Fibroblast of lung (primary cell): ENCODE results near the gene BBOF1. TPM values are rescaled to one million over a fixed set of nuclear protein-coding genes. Genes with fewer than 3 reads are reported as not detected.
A peak's percentile ranks its signal among the peaks of the same experiment; 100 is the strongest.

ENCODE experiments used
- DNase-seq, 2 donors: peaks; one replicate each; pipeline versions ENCODE4 v3.0.0 to v3.0.0-alpha.2; 2010; ENCODE audit warnings: low read depth in 2 of 2
- H2AFZ ChIP-seq: 2 replicates; pipeline ENCODE4 v1.5.1; 2012; ENCODE audit warnings: low read length, control low read depth, inconsistent platforms
- H3K27ac ChIP-seq: 2 replicates; pipeline ENCODE4 v1.5.1; 2011; ENCODE audit warnings: low read length, control low read depth; ENCODE audit not compliant: insufficient read depth
- H3K27me3 ChIP-seq: 2 replicates; pipeline ENCODE4 v1.5.1; 2011; ENCODE audit warnings: mild to moderate bottlenecking, low read length; ENCODE audit not compliant: control insufficient read depth, insufficient read depth
- H3K36me3 ChIP-seq: 2 replicates; pipeline ENCODE4 v1.5.1; 2011; ENCODE audit warnings: low read length; ENCODE audit not compliant: control insufficient read depth, insufficient read depth
- H3K4me1 ChIP-seq: 2 replicates; pipeline ENCODE4 v1.5.1; 2011; ENCODE audit warnings: low read length; ENCODE audit not compliant: control insufficient read depth, insufficient read depth; ENCODE audit errors: extremely low read depth
- H3K4me2 ChIP-seq: 2 replicates; pipeline ENCODE4 v1.5.1; 2011; ENCODE audit warnings: low read length, control low read depth; ENCODE audit not compliant: insufficient read depth; ENCODE audit errors: extremely low read depth
- H3K4me3 ChIP-seq, 4 experiments: fragments of 200-600 bp in 1 of 4; sonication (generic) in 1 of 4; replicated peaks in 1 of 4; 2 replicates each; pipeline ENCODE4 v1.5.1; 2011 to 2016; ENCODE audit warnings: low read length in 4 of 4, low read depth in 3 of 4, mild to moderate bottlenecking in 3 of 4, control low read depth in 2 of 4, inconsistent platforms in 1 of 4, mixed read lengths in 1 of 4; ENCODE audit not compliant: insufficient read depth in 1 of 4; ENCODE audit errors: control extremely low read depth in 1 of 4
- H3K79me2 ChIP-seq: 2 replicates; pipeline ENCODE4 v1.5.1; 2012; ENCODE audit warnings: mild to moderate bottlenecking, low read length, inconsistent platforms; ENCODE audit not compliant: control insufficient read depth, insufficient read depth
- H3K9ac ChIP-seq: 2 replicates; pipeline ENCODE4 v1.5.1; 2011; ENCODE audit warnings: mild to moderate bottlenecking, low read length, control low read depth; ENCODE audit not compliant: insufficient read depth
- H3K9me3 ChIP-seq: 2 replicates; pipeline ENCODE4 v1.5.1; 2012; ENCODE audit warnings: low read depth, low read length; ENCODE audit not compliant: control insufficient read depth, insufficient read depth
- H4K20me1 ChIP-seq: 2 replicates; pipeline ENCODE4 v1.5.1; 2011; ENCODE audit warnings: low read length; ENCODE audit not compliant: control insufficient read depth, insufficient read depth; ENCODE audit errors: extremely low read depth
- CTCF ChIP-seq, 2 donors: IDR thresholded peaks in 1 of 2; conservative IDR thresholded peaks in 1 of 2; 1 replicate in 1 of 2; 2 replicates in 1 of 2; pipeline ENCODE4 v1.5.1; 2011 to 2012; ENCODE audit warnings: low read length in 2 of 2, control low read depth in 1 of 2, inconsistent platforms in 1 of 2, low read depth in 1 of 2, mild to moderate bottlenecking in 1 of 2
- EZH2 ChIP-seq: IDR thresholded peaks from 2 replicates; pipeline ENCODE4 v1.5.1; 2012; ENCODE audit warnings: low read length, control low read depth, mild to moderate bottlenecking; ENCODE audit errors: missing control alignments
- polyA plus RNA-seq, 2 donors: library from polyadenylated mRNA; depleted of rRNA in 1 of 2; stranded (reverse) in 1 of 2; unstranded in 1 of 2; fragments of >200 nt; gene quantifications; 2 replicates each; pipeline ENCODE4 v1.2.1, GENCODE V29; 2011 to 2012; ENCODE audit warnings: missing spikeins in 1 of 2
- total RNA-seq: library from RNA; depleted of rRNA; stranded (reverse); fragments of >200 nt; gene quantifications from 2 replicates; pipeline ENCODE4 v1.2.1, GENCODE V29; 2014

Gene BBOF1
- total and polyA plus RNA-seq, 2 donors (not counting 1 experiment from before 2014, with no cell fraction given): 3.8 to 7.8 TPM

- no peaks in the 10 kb centered on the region for H3K4me1 ChIP-seq
- no peaks in the 10 kb centered on the region for H3K27me3 ChIP-seq
- H3K9me3 ChIP-seq: no peaks in the 10 kb centered on the region
- peak within 1 kb of the TSS; percentile 94 for H3K27ac ChIP-seq
- H3K36me3 ChIP-seq: no peaks in the 10 kb centered on the region
- peak within 1 kb of the TSS; percentile 94 for H2AFZ ChIP-seq
- peaks cover 9% of the 10 kb centered on the region for H3K79me2 ChIP-seq
- peak within 1 kb of the TSS; percentile 73 to 95 (median 92) for H3K4me3 ChIP-seq
- peak within 1 kb of the TSS; percentile 86 for H3K9ac ChIP-seq
- DNase-seq: peak; percentile 100
- H3K4me2 ChIP-seq: peak within 1 kb of the TSS; percentile 94
- TF ChIP-seq EZH2: no peak
- TF ChIP-seq CTCF (conservative IDR thresholded peaks at IDR 0.05 in 1 of 2, IDR thresholded peaks at IDR 0.05 in 1 of 2; ENCODE audit: low read depth in 1 of 2, low read length in 2 of 2): no peak
- H4K20me1 ChIP-seq: no peaks in the 10 kb centered on the region
These were observed 65.3 kb downstream of the BBOF1 start, which contains the start of the genes ALDH6A1 and LIN52 for GRCh38 chr14:74084277-74085046. ALDH6A1 (minus strand) TSS chr14:74084453; CDS start chr14:74084394, 59 bp downstream. LIN52 (plus strand) TSS chr14:74084956; CDS start chr14:74084975, 19 bp downstream.

- Histone ChIP-seq H3K4me2 (peak overlapping the region; percentile 74), H3K9me3 (no peaks in the 10 kb centered on the region), H3K4me1 (no peaks in the 10 kb centered on the region), H3K9ac (peak overlapping the region; percentile 86), H2AFZ (peak overlapping the region; percentile 87), H3K36me3 (no peaks in the 10 kb centered on the region), H3K27ac (peak overlapping the region; percentile 94), H3K4me3 (peak overlapping the region; percentile 73 to 95 (median 92)), H3K79me2 (peaks cover 9% of the 10 kb centered on the region), H4K20me1 (no peaks in the 10 kb centered on the region), H3K27me3 (no peaks in the 10 kb centered on the region)
- DNase-seq: peak; percentile 36 to 62
- TF ChIP-seq EZH2: no peak
- TF ChIP-seq CTCF (conservative IDR thresholded peaks at IDR 0.05 in 1 of 2, IDR thresholded peaks at IDR 0.05 in 1 of 2; ENCODE audit: low read depth in 1 of 2, low read length in 2 of 2): no peak
These were observed 66.0 kb downstream of the BBOF1 start for GRCh38 chr14:74085047-74085637.

GRCh38 chr14:74085828-74086227, 66.7 kb downstream of the BBOF1 start:
- peak overlapping the region; percentile 74 for H3K4me2 ChIP-seq
- H3K27me3 ChIP-seq: no peaks in the 10 kb centered on the region
- H3K9me3 ChIP-seq: no peaks in the 10 kb centered on the region
- H4K20me1 ChIP-seq: no peaks in the 10 kb centered on the region
- DNase-seq: no peak
- H3K4me3 ChIP-seq: peak overlapping the region; percentile 73 to 95 (median 92)
- no peak overlapping the region for H3K9ac ChIP-seq
- peak overlapping the region; percentile 94 for H3K27ac ChIP-seq
- H2AFZ ChIP-seq: no peak overlapping the region
- TF ChIP-seq CTCF (conservative IDR thresholded peaks at IDR 0.05 in 1 of 2, IDR thresholded peaks at IDR 0.05 in 1 of 2; ENCODE audit: low read depth in 1 of 2, low read length in 2 of 2): no peak
- no peak for TF ChIP-seq EZH2
- H3K36me3 ChIP-seq: no peaks in the 10 kb centered on the region
- peaks cover 9% of the 10 kb centered on the region for H3K79me2 ChIP-seq
- no peaks in the 10 kb centered on the region for H3K4me1 ChIP-seq
